Suprapubic skin (tissue), 4 donors: ENCODE data around the gene MBD2.

Experiments used
- POLR2A ChIP-seq, 2 donors: fragments of 450-650 bp; IDR thresholded peaks; one replicate each; pipeline ENCODE4 v1.6.1; 2017; ENCODE audit warnings: antibody characterized with exemption in 2 of 2, mild to moderate bottlenecking in 2 of 2, moderate library complexity in 2 of 2
- POLR2AphosphoS5 ChIP-seq, 3 donors: sonication (generic); formaldehyde crosslinking; IDR thresholded peaks; one replicate each; pipeline ENCODE4 v1.6.1; 2017; ENCODE audit warnings: antibody characterized with exemption in 3 of 3
- TF ChIP-seq, protein P1 (sequence below), 2 donors: fragments of 200-600 bp in 1 of 2; fragments of 450-650 bp in 1 of 2; sonication (generic) in 1 of 2; IDR thresholded peaks; one replicate each; pipeline ENCODE4 v1.5.1; 2016 to 2019; ENCODE audit warnings: antibody characterized with exemption in 2 of 2, mild to moderate bottlenecking in 1 of 2, moderate library complexity in 1 of 2

DNA sequence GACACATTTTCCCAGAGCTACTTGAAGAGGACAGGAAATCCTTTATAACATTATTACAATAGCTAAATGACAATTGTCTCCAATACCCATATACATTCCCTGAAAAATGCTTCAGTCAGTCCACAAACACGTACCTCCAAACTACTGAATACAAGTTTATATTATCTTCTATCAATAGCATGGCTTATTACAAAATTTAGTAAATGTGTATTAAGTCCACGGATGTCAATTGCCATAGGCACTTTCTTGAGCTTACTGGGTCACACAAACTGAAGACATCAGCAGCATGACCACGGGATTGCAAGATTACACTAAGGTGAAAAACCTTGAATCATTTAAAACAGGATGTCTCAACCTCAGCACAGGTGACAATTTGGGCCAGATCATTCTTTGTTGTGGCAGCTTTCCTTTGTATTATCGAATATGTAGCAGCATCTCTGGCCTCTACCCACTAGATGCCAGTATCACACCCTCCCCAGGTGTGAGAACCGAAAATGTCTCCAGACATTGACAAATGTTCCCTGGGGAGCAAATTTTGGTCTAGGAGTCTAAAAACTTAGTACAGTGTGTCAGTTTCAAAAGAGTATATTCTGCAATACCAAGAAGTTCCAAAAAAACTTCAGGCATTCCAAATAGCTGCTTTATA lies 1.4 kb downstream of the MBD2 start:
- TF ChIP-seq, protein P1, sequence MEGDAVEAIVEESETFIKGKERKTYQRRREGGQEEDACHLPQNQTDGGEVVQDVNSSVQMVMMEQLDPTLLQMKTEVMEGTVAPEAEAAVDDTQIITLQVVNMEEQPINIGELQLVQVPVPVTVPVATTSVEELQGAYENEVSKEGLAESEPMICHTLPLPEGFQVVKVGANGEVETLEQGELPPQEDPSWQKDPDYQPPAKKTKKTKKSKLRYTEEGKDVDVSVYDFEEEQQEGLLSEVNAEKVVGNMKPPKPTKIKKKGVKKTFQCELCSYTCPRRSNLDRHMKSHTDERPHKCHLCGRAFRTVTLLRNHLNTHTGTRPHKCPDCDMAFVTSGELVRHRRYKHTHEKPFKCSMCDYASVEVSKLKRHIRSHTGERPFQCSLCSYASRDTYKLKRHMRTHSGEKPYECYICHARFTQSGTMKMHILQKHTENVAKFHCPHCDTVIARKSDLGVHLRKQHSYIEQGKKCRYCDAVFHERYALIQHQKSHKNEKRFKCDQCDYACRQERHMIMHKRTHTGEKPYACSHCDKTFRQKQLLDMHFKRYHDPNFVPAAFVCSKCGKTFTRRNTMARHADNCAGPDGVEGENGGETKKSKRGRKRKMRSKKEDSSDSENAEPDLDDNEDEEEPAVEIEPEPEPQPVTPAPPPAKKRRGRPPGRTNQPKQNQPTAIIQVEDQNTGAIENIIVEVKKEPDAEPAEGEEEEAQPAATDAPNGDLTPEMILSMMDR (IDR thresholded peaks at IDR 0.05) = peak; percentile 28 to 32
- TF ChIP-seq POLR2A (IDR thresholded peaks at IDR 0.05) (no peak), POLR2AphosphoS5 (IDR thresholded peaks at IDR 0.05) (no peak)
